Measurements from ENCODE around the gene PRKCSH.

Gene PRKCSH

GRCh38 chr19:11408591-11408990 is 26.8 kb upstream of the PRKCSH start:
- no peak overlapping the region for H3K9ac ChIP-seq (ENCODE audit: low read length)
- no peak overlapping the region for H2AFZ ChIP-seq (ENCODE audit: low read depth, low read length)
- H3K4me1 ChIP-seq (ENCODE audit: low read length): no peaks in the 10 kb centered on the region
- no peaks in the 10 kb centered on the region for H3K9me3 ChIP-seq (ENCODE audit: insufficient read depth, low read length)
- TF ChIP-seq, protein P1, sequence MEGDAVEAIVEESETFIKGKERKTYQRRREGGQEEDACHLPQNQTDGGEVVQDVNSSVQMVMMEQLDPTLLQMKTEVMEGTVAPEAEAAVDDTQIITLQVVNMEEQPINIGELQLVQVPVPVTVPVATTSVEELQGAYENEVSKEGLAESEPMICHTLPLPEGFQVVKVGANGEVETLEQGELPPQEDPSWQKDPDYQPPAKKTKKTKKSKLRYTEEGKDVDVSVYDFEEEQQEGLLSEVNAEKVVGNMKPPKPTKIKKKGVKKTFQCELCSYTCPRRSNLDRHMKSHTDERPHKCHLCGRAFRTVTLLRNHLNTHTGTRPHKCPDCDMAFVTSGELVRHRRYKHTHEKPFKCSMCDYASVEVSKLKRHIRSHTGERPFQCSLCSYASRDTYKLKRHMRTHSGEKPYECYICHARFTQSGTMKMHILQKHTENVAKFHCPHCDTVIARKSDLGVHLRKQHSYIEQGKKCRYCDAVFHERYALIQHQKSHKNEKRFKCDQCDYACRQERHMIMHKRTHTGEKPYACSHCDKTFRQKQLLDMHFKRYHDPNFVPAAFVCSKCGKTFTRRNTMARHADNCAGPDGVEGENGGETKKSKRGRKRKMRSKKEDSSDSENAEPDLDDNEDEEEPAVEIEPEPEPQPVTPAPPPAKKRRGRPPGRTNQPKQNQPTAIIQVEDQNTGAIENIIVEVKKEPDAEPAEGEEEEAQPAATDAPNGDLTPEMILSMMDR (IDR thresholded peaks at IDR 0.05; ENCODE audit: low read depth, low read length): no peak
- TF ChIP-seq EZH2phosphoT487 (IDR thresholded peaks at IDR 0.05; ENCODE audit: low read depth): no peak
- H3K79me2 ChIP-seq (ENCODE audit: low read length): no peaks in the 10 kb centered on the region
- H3K27ac ChIP-seq (ENCODE audit: low read length): no peak overlapping the region
- no peak overlapping the region for H3K4me3 ChIP-seq (ENCODE audit: low read length)
- no peaks in the 10 kb centered on the region for H4K20me1 ChIP-seq (ENCODE audit: insufficient read depth, low read length)
- H3K4me2 ChIP-seq (ENCODE audit: low read length): no peak overlapping the region
- no peaks in the 10 kb centered on the region for H3K27me3 ChIP-seq (ENCODE audit: low read depth, low read length)
- H3K36me3 ChIP-seq (replicated peaks; ENCODE audit: low read depth, low read length): no peaks in the 10 kb centered on the region

DNA sequence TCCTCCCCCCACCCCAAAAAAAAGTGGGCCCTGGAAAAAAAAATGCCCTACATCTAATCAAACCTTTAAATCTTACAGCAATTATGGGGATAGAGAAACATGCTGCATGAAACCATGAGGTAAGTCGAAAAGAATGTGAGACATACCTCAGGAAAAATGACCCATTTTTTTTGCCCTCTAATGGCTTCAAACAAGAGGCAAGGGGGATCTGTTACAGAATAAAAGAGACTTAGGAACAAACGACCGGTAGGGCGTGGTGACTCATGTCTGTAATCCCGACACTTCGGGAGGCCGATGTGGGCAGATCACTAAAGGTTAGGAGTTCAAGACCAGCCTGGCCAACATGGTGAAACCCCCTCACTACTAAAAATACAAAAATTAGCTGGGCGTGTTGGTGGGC is 24.8 kb upstream of the PRKCSH start:
- Histone ChIP-seq H3K79me2 (ENCODE audit: low read length) (no peaks in the 10 kb centered on the region), H2AFZ (ENCODE audit: low read depth, low read length) (no peak overlapping the region), H3K4me3 (ENCODE audit: low read length) (no peak overlapping the region), H4K20me1 (ENCODE audit: insufficient read depth, low read length) (no peaks in the 10 kb centered on the region), H3K9me3 (ENCODE audit: insufficient read depth, low read length) (no peaks in the 10 kb centered on the region), H3K36me3 (replicated peaks; ENCODE audit: low read depth, low read length) (no peaks in the 10 kb centered on the region), H3K27me3 (ENCODE audit: low read depth, low read length) (no peaks in the 10 kb centered on the region), H3K27ac (ENCODE audit: low read length) (no peak overlapping the region), H3K4me2 (ENCODE audit: low read length) (no peak overlapping the region), H3K4me1 (ENCODE audit: low read length) (no peaks in the 10 kb centered on the region), H3K9ac (ENCODE audit: low read length) (no peak overlapping the region)
- TF ChIP-seq, protein P1 (IDR thresholded peaks at IDR 0.05; ENCODE audit: low read depth, low read length): no peak
- no peak for TF ChIP-seq EZH2phosphoT487 (IDR thresholded peaks at IDR 0.05; ENCODE audit: low read depth)

GRCh38 chr19:11414544-11414943 is 20.9 kb upstream of the PRKCSH start:
- no peak for TF ChIP-seq EZH2phosphoT487 (IDR thresholded peaks at IDR 0.05; ENCODE audit: low read depth)
- TF ChIP-seq, protein P1 (IDR thresholded peaks at IDR 0.05; ENCODE audit: low read depth, low read length): no peak
- H3K36me3 ChIP-seq (replicated peaks; ENCODE audit: low read depth, low read length): no peaks in the 10 kb centered on the region

DNA sequence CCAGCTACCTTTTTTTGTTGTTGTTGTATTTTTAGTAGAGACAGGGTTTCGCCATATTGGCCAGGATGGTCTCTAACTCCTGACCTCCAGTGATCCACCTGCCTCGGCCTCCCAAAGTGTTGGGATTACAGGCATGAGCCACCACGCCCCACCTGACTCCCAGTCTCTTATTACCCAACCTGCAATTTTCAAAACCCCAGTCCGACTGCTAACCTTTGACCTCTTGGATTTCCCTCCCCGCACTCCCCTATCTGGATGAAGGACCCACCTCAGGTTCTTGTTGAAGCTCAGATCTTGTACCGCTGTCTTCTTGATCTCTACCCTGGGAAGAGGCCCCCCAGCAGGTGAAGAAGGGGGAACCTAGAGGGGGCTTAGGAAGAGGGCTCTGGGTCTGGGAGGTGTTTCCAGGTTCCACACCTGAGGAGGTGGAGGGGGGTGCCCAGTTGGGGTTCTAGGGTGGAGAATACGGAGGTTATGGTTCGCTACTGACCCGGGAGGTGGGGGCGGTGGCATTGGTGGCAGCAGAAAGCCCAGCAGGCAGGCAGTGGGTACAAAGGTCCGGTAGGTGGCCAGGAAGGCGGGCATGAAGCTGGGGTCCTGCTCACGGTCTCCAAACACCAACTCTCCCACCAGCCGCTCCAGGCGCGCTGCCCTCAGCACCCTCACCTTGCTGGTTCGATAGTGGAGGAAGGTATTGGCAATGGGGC is 18.9 kb upstream of the PRKCSH start:
- no peaks in the 10 kb centered on the region for H3K4me1 ChIP-seq (ENCODE audit: low read length)
- no peak overlapping the region for H2AFZ ChIP-seq (ENCODE audit: low read depth, low read length)

More at GRCh38 chr19:11414544-11414943, 20.9 kb upstream of the PRKCSH start:
- Histone ChIP-seq H3K27ac (ENCODE audit: low read length) (no peak overlapping the region), H3K4me1 (ENCODE audit: low read length) (no peaks in the 10 kb centered on the region), H4K20me1 (ENCODE audit: insufficient read depth, low read length) (no peaks in the 10 kb centered on the region), H2AFZ (ENCODE audit: low read depth, low read length) (no peak overlapping the region), H3K9me3 (ENCODE audit: insufficient read depth, low read length) (no peaks in the 10 kb centered on the region), H3K27me3 (ENCODE audit: low read depth, low read length) (no peaks in the 10 kb centered on the region), H3K79me2 (ENCODE audit: low read length) (no peaks in the 10 kb centered on the region), H3K4me3 (ENCODE audit: low read length) (no peak overlapping the region), H3K9ac (ENCODE audit: low read length) (no peak overlapping the region), H3K4me2 (ENCODE audit: low read length) (no peak overlapping the region)

More for the DNA sequence above, 18.9 kb upstream of the PRKCSH start:
- Histone ChIP-seq H3K4me3 (ENCODE audit: low read length) (no peak overlapping the region), H3K9me3 (ENCODE audit: insufficient read depth, low read length) (no peaks in the 10 kb centered on the region), H3K27ac (ENCODE audit: low read length) (no peak overlapping the region), H4K20me1 (ENCODE audit: insufficient read depth, low read length) (no peaks in the 10 kb centered on the region), H3K27me3 (ENCODE audit: low read depth, low read length) (no peaks in the 10 kb centered on the region), H3K79me2 (ENCODE audit: low read length) (no peaks in the 10 kb centered on the region), H3K36me3 (replicated peaks; ENCODE audit: low read depth, low read length) (no peaks in the 10 kb centered on the region), H3K9ac (ENCODE audit: low read length) (no peak overlapping the region), H3K4me2 (ENCODE audit: low read length) (no peak overlapping the region)
- TF ChIP-seq, protein P1 (IDR thresholded peaks at IDR 0.05; ENCODE audit: low read depth, low read length): no peak
- no peak for TF ChIP-seq EZH2phosphoT487 (IDR thresholded peaks at IDR 0.05; ENCODE audit: low read depth)

All from OCI-LY3 (cell line).